Naive thymus-derived CD4-positive, alpha-beta T cell (primary cell): ENCODE results near the gene NPR3. TPM values are rescaled to one million over a fixed set of nuclear protein-coding genes. Genes with fewer than 3 reads are reported as not detected.

Experiments
- ATAC-seq: fragments of 150-1000 bp; cut with Tn5 transposase; 2 replicates; pipeline ENCODE4 v1.10.0; 2021; ENCODE audit warnings: mild to moderate bottlenecking, moderate library complexity
- CTCF ChIA-PET: fragments of 350-600 bp; sonication (Branson Sonifier 250); formaldehyde crosslinking; loops from one replicate; lab custom pipeline; 2021; ENCODE audit warnings: antibody characterized with exemption; lab: Charles Lee
- POLR2A ChIA-PET: fragments of 350-600 bp; sonication (Branson Sonifier 250); formaldehyde crosslinking; loops from one replicate; lab custom pipeline; 2021; ENCODE audit warnings: antibody characterized with exemption, inconsistent platforms; lab: Charles Lee
- DNase-seq, 9 donors: peaks; one replicate each; pipeline versions ENCODE4 v3.0.0 to v3.0.0-alpha.2; 2020 to 2022; ENCODE audit warnings: mixed read lengths in 1 of 9
- H3K27ac ChIP-seq: one replicate; pipeline ENCODE4 v1.7.0; 2013; ENCODE audit warnings: mild to moderate bottlenecking, low read depth, low read length, moderate library complexity
- H3K27me3 ChIP-seq, 2 donors: one replicate each; pipeline ENCODE4 v1.7.0; 2013; ENCODE audit warnings: low read length in 2 of 2, mild to moderate bottlenecking in 2 of 2, moderate library complexity in 2 of 2; ENCODE audit not compliant: control insufficient read depth in 2 of 2, insufficient read depth in 2 of 2
- H3K36me3 ChIP-seq, 3 experiments: 1 replicate in 2 of 3; 2 replicates in 1 of 3; pipeline ENCODE4 v1.7.0; 2013; ENCODE audit warnings: low read length in 3 of 3, mild to moderate bottlenecking in 3 of 3, moderate library complexity in 1 of 3; ENCODE audit not compliant: insufficient read depth in 3 of 3, control insufficient read depth in 2 of 3
- H3K4me1 ChIP-seq, 2 donors: one replicate each; pipeline ENCODE4 v1.7.0; 2013; ENCODE audit warnings: low read length in 2 of 2, mild to moderate bottlenecking in 2 of 2, moderate library complexity in 1 of 2; ENCODE audit not compliant: control insufficient read depth in 2 of 2, insufficient read depth in 2 of 2
- H3K4me3 ChIP-seq: 2 replicates; pipeline ENCODE4 v1.7.0; 2013; ENCODE audit warnings: mild to moderate bottlenecking, low read length
- H3K9me3 ChIP-seq, 3 experiments: 1 replicate in 2 of 3; 2 replicates in 1 of 3; pipeline ENCODE4 v1.7.0; 2013; ENCODE audit warnings: low read length in 3 of 3; ENCODE audit not compliant: control insufficient read depth in 2 of 3
- H3K27ac Mint-ChIP-seq, 9 donors: one replicate each; pipeline ENCODE4 v1.8.0; 2020 to 2022; ENCODE audit warnings: mixed read lengths in 9 of 9, mild to moderate bottlenecking in 8 of 9, moderate library complexity in 5 of 9, inconsistent platforms in 2 of 9
- H3K27me3 Mint-ChIP-seq, 5 donors: one replicate each; pipeline ENCODE4 v1.8.0; 2021 to 2022; ENCODE audit warnings: mixed read lengths in 5 of 5, mild to moderate bottlenecking in 1 of 5
- H3K36me3 Mint-ChIP-seq, 5 donors: one replicate each; pipeline ENCODE4 v1.8.0; 2020 to 2022; ENCODE audit warnings: mixed read lengths in 5 of 5, mild to moderate bottlenecking in 3 of 5, inconsistent platforms in 1 of 5
- H3K4me1 Mint-ChIP-seq, 7 donors: one replicate each; pipeline ENCODE4 v1.8.0; 2020 to 2022; ENCODE audit warnings: mixed read lengths in 7 of 7, mild to moderate bottlenecking in 3 of 7, inconsistent platforms in 1 of 7
- H3K4me3 Mint-ChIP-seq, 10 donors: one replicate each; pipeline ENCODE4 v1.8.0; 2020 to 2022; ENCODE audit warnings: mild to moderate bottlenecking in 10 of 10, mixed read lengths in 10 of 10, moderate library complexity in 6 of 10, inconsistent platforms in 2 of 10
- H3K9me3 Mint-ChIP-seq, 11 donors: one replicate each; pipeline ENCODE4 v1.8.0; 2020 to 2022; ENCODE audit warnings: mixed read lengths in 11 of 11, mild to moderate bottlenecking in 4 of 11, inconsistent platforms in 1 of 11, moderate library complexity in 1 of 11
- intact Hi-C, 2 donors: fragments of 100-400 bp; cut with micrococcal nuclease; formaldehyde crosslinking; loops; one replicate each; pipeline ENCODE4 v1.15.1; 2023
- polyA plus RNA-seq, 2 donors: library from polyadenylated mRNA; unstranded; fragments of 300-500 nt; fragmentation: Illumina TruSeq; gene quantifications; one replicate each; pipeline ENCODE4 v1.2.3, GENCODE V29; 2021
- total RNA-seq, 6 experiments: library from RNA in 5 of 6; stranded (reverse) in 5 of 6; gene quantifications; 1 replicate in 5 of 6; 2 replicates in 1 of 6; pipeline ENCODE4 v1.2.3 and lab custom pipeline; 2021 to 2026

The NPR3 gene
- total and polyA plus RNA-seq, 7 experiments from 2014 or later, result 0.56 to 1.4 TPM; not detected in 5

DNA sequence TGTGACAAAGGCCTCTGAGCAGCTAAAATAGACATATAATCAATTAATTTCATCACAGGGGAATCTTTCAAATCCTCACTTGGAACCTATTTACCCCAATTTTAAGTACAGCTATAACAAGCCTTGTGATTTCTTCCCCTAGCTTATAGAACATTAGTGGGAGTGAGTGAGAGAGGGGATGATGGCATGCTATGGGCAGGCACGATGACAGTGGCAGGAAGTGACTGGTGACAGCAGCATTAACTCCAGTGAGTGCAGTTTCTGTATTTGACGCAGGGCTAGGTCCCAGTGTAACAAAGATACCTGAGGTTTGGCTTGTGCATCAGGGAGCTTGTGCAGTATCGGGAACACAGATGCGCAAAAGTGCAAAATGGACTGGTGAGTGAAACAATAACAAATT lies 54.1 kb downstream of the NPR3 start:
- H3K4me1 Mint-ChIP-seq, result peaks cover 0 to 4% (median 0%) of the 10 kb centered on the region in 7 donors
- ATAC-seq, result no peak
- H3K36me3 Mint-ChIP-seq, result peaks cover 0 to 13% (median 0%) of the 10 kb centered on the region in 5 donors
- ChIA-PET POLR2A (no interaction called here), CTCF (no interaction called here)
- Histone ChIP-seq H3K27ac (no peak overlapping the region), H3K4me3 (no peak overlapping the region), H3K36me3 (no peaks in the 10 kb centered on the region), H3K27me3 (no peaks in the 10 kb centered on the region), H3K4me1 (no peaks in the 10 kb centered on the region), H3K9me3 (no peaks in the 10 kb centered on the region)
- H3K27me3 Mint-ChIP-seq, result peaks cover 0 to 23% (median 14%) of the 10 kb centered on the region in 5 donors
- peaks cover 0 to 19% (median 5%) of the 10 kb centered on the region in 11 donors for H3K9me3 Mint-ChIP-seq
- no peak overlapping the region for H3K4me3 Mint-ChIP-seq
- H3K27ac Mint-ChIP-seq, result no peak overlapping the region
- intact Hi-C loops, result no loop called here
- DNase-seq, result no peak

- ATAC-seq (peak; percentile 16), DNase-seq (no peak)
- H3K4me3 ChIP-seq, result no peak overlapping the region
- H3K27me3 ChIP-seq, result no peaks in the 10 kb centered on the region
- CTCF ChIA-PET, result no interaction called here
- Mint-ChIP-seq H3K9me3 (peaks cover 0 to 15% (median 3%) of the 10 kb centered on the region in 11 donors), H3K4me3 (no peak overlapping the region), H3K4me1 (peaks cover 0 to 4% (median 0%) of the 10 kb centered on the region in 7 donors), H3K27me3 (peaks cover 0 to 23% (median 14%) of the 10 kb centered on the region in 5 donors), H3K27ac (no peak overlapping the region), H3K36me3 (peaks cover 0 to 13% (median 0%) of the 10 kb centered on the region in 5 donors)
- POLR2A ChIA-PET, result no interaction called here
- H3K9me3 ChIP-seq, result no peaks in the 10 kb centered on the region
- no peaks in the 10 kb centered on the region for H3K4me1 ChIP-seq
- H3K36me3 ChIP-seq, result no peaks in the 10 kb centered on the region
- no peak overlapping the region for H3K27ac ChIP-seq
- intact Hi-C loops, result no loop called here
Observed at GRCh38 chr5:32767948-32768467, 56.9 kb downstream of the NPR3 start.

DNA sequence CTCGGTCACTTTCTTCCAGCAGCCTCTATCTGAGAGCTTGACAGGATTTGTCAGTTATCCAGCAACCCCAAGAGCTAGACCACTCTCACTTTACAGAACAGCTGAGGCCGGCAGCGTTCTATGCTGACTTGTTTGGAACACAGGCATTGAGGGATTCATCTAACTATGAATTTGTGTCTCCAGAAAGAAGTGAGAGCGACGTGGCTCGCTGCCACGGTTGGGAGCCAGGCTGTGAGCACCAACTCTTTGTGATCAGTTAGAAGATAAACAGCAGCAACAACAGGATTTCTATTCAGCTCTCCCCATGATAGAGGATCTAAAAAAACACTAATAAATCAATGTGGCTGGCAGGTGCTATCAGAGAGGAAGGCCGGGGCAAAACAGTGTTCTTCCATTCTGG lies 58.6 kb downstream of the NPR3 start:
- H3K9me3 ChIP-seq, result no peaks in the 10 kb centered on the region
- no peaks in the 10 kb centered on the region for H3K27me3 ChIP-seq
- no peak overlapping the region for H3K27ac ChIP-seq
- Mint-ChIP-seq H3K27me3 (peaks cover 0 to 19% (median 14%) of the 10 kb centered on the region in 5 donors), H3K9me3 (peaks cover 0 to 8% (median 0%) of the 10 kb centered on the region in 11 donors), H3K4me1 (peaks cover 0 to 4% (median 0%) of the 10 kb centered on the region in 7 donors), H3K36me3 (peaks cover 0 to 7% (median 0%) of the 10 kb centered on the region in 5 donors), H3K27ac (no peak overlapping the region), H3K4me3 (no peak overlapping the region)
- no peak overlapping the region for H3K4me3 ChIP-seq
- POLR2A ChIA-PET, result no interaction called here
- no peaks in the 10 kb centered on the region for H3K36me3 ChIP-seq
- intact Hi-C loops, result no loop called here
- no peak for ATAC-seq
- no peak for DNase-seq
- H3K4me1 ChIP-seq, result no peaks in the 10 kb centered on the region
- CTCF ChIA-PET, result no interaction called here

DNA sequence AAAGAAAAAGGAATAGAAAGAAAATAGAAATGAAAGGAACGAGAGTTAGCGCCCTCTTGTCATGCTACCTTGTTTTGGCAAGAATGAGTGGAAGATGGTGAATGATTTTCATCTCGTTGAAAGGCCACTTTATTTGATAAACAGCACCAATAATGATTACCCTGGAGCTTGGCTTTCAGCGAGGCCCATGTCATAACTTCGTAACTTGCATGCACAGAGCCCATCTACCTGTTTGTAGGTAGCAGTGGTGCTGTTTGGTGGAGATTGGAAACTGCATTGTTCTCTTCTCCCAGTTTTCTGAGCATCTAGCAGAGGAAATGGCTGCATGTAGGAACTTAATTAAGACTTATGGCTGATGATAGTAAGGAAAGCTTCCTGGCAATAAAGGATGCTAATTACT lies 59.3 kb downstream of the NPR3 start:
- peaks cover 0 to 2% (median 0%) of the 10 kb centered on the region in 5 donors for H3K36me3 Mint-ChIP-seq
- H3K27ac Mint-ChIP-seq, result no peak overlapping the region
- Histone ChIP-seq H3K27me3 (no peaks in the 10 kb centered on the region), H3K4me3 (no peak overlapping the region), H3K9me3 (no peaks in the 10 kb centered on the region), H3K27ac (no peak overlapping the region), H3K36me3 (no peaks in the 10 kb centered on the region), H3K4me1 (no peaks in the 10 kb centered on the region)
- DNase-seq (no peak), ATAC-seq (no peak)
- CTCF ChIA-PET, result no interaction called here
- intact Hi-C loops, result no loop called here
- H3K9me3 Mint-ChIP-seq, result peaks cover 0 to 5% (median 0%) of the 10 kb centered on the region in 11 donors
- H3K4me1 Mint-ChIP-seq, result peaks cover 0 to 2% (median 0%) of the 10 kb centered on the region in 7 donors
- H3K27me3 Mint-ChIP-seq, result peaks cover 0 to 13% (median 7%) of the 10 kb centered on the region in 5 donors
- H3K4me3 Mint-ChIP-seq, result no peak overlapping the region
- POLR2A ChIA-PET, result no interaction called here

- peaks cover 0 to 2% (median 0%) of the 10 kb centered on the region in 7 donors for H3K4me1 Mint-ChIP-seq
- no peak overlapping the region for H3K27ac Mint-ChIP-seq
- no peak overlapping the region for H3K4me3 ChIP-seq
- H3K27me3 Mint-ChIP-seq, result peaks cover 0 to 12% (median 4%) of the 10 kb centered on the region in 5 donors
- H3K36me3 ChIP-seq, result no peaks in the 10 kb centered on the region
- DNase-seq (no peak), ATAC-seq (no peak)
- ChIA-PET CTCF (no interaction called here), POLR2A (no interaction called here)
- no peaks in the 10 kb centered on the region for H3K4me1 ChIP-seq
- no peaks in the 10 kb centered on the region for H3K9me3 ChIP-seq
- H3K36me3 Mint-ChIP-seq, result no peaks in the 10 kb centered on the region
- intact Hi-C loops, result no loop called here
- no peak overlapping the region for H3K4me3 Mint-ChIP-seq
- H3K27ac ChIP-seq, result no peak overlapping the region
- H3K27me3 ChIP-seq, result no peaks in the 10 kb centered on the region
- peaks cover 0 to 5% (median 0%) of the 10 kb centered on the region in 11 donors for H3K9me3 Mint-ChIP-seq
Observed at GRCh38 chr5:32771037-32771436, 59.9 kb downstream of the NPR3 start.

DNA sequence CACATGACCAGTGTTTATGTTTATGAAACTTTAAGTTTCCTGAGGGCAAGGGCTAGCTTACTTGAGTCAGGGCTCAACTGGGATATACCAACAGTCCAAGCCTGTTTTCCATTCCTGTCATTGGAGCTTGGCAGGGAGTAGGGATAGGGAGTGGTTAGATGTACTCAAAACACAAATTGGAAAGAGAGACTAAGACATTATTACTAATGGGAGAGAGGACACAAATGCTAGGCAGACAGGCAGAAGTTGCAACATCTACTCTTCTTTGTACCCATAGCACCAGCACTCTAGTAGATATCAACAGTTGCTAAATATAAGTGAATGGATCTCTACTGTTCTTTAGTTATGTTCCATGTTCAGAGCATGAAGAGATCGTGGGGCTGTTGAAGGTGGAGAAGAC lies 62.8 kb downstream of the NPR3 start:
- Histone ChIP-seq H3K9me3 (no peaks in the 10 kb centered on the region), H3K4me1 (no peaks in the 10 kb centered on the region), H3K27ac (no peak overlapping the region), H3K36me3 (no peaks in the 10 kb centered on the region), H3K27me3 (no peaks in the 10 kb centered on the region), H3K4me3 (no peak overlapping the region)
- DNase-seq, result no peak
- H3K27ac Mint-ChIP-seq, result no peak overlapping the region
- peaks cover 0 to 2% (median 0%) of the 10 kb centered on the region in 7 donors for H3K4me1 Mint-ChIP-seq
- POLR2A ChIA-PET, result no interaction called here
- no peak overlapping the region for H3K4me3 Mint-ChIP-seq
- peaks cover 0 to 8% (median 0%) of the 10 kb centered on the region in 5 donors for H3K27me3 Mint-ChIP-seq
- intact Hi-C loops, result no loop called here
- no peaks in the 10 kb centered on the region for H3K36me3 Mint-ChIP-seq
- ATAC-seq, result no peak
- CTCF ChIA-PET, result no interaction called here
- peaks cover 0 to 7% (median 0%) of the 10 kb centered on the region in 11 donors for H3K9me3 Mint-ChIP-seq

- H3K9me3 ChIP-seq, result no peaks in the 10 kb centered on the region
- intact Hi-C loops, result no loop called here
- no peak overlapping the region for H3K4me3 ChIP-seq
- no peak overlapping the region for H3K27ac Mint-ChIP-seq
- no peaks in the 10 kb centered on the region for H3K4me1 Mint-ChIP-seq
- H3K36me3 Mint-ChIP-seq, result no peaks in the 10 kb centered on the region
- no peak overlapping the region for H3K4me3 Mint-ChIP-seq
- ATAC-seq, result no peak
- no peak for DNase-seq
- CTCF ChIA-PET, result no interaction called here
- POLR2A ChIA-PET, result no interaction called here
- H3K4me1 ChIP-seq, result no peaks in the 10 kb centered on the region
- H3K36me3 ChIP-seq, result no peaks in the 10 kb centered on the region
- no peak overlapping the region for H3K27ac ChIP-seq
- peaks cover 0 to 4% (median 0%) of the 10 kb centered on the region in 5 donors for H3K27me3 Mint-ChIP-seq
- no peaks in the 10 kb centered on the region for H3K27me3 ChIP-seq
- peaks cover 0 to 7% (median 0%) of the 10 kb centered on the region in 11 donors for H3K9me3 Mint-ChIP-seq
Observed at GRCh38 chr5:32776200-32776599, 65.1 kb downstream of the NPR3 start.
